Measurements from ENCODE around the gene LRSAM1.

Gene LRSAM1

GRCh38 chr9:127422787-127423186, 28.5 kb upstream of the LRSAM1 start:
- no peak overlapping the region for H3K27ac ChIP-seq (replicated peaks; ENCODE audit: low read length)
- H3K18ac ChIP-seq (ENCODE audit: low read length) = no peak overlapping the region
- WGBS, 2 donors (ENCODE audit: extremely low coverage in 2 of 2, insufficient read length in 2 of 2, insufficient replicate concordance in 1 of 2) = no CpG with 5 or more reads among the region's 6 CpGs
- peaks cover 0 to 2% of the 10 kb centered on the region in 2 donors for H3K9me3 ChIP-seq (replicated peaks in 1 of 2; ENCODE audit: control insufficient read depth in 2 of 2, insufficient read depth in 1 of 2, low read depth in 1 of 2, low read length in 2 of 2)
- DNase-seq (ENCODE audit: low spot score) = no peak
- no peak overlapping the region for H2BK12ac ChIP-seq (ENCODE audit: low read length)
- H3K4me2 ChIP-seq (ENCODE audit: insufficient read depth, low read length, poor library complexity, severe bottlenecking) = peak overlapping the region; percentile 59
- H3K9ac ChIP-seq (ENCODE audit: low read depth, low read length, poor library complexity) = peak overlapping the region; percentile 63
- peaks cover 9 to 10% of the 10 kb centered on the region in 2 donors for H3K4me1 ChIP-seq (ENCODE audit: control insufficient read depth in 2 of 2, insufficient read depth in 1 of 2, low read depth in 1 of 2, low read length in 2 of 2)
- H2BK5ac ChIP-seq (ENCODE audit: low read length) = no peak overlapping the region
- no peak overlapping the region for H2BK15ac ChIP-seq (ENCODE audit: low read length)
- no peaks in the 10 kb centered on the region for H3K27me3 ChIP-seq (ENCODE audit: control insufficient read depth in 3 of 3, insufficient read depth in 3 of 3, low read depth in 1 of 3, low read length in 3 of 3)
- no peak overlapping the region for H3K23ac ChIP-seq (ENCODE audit: low read depth, low read length, poor library complexity)
- peaks cover 2 to 11% of the 10 kb centered on the region in 2 donors for H3K36me3 ChIP-seq (replicated peaks in 1 of 2; ENCODE audit: control insufficient read depth in 2 of 2, insufficient read depth in 2 of 2, low read length in 2 of 2)
- no peak overlapping the region for H2BK120ac ChIP-seq (ENCODE audit: low read depth, low read length)
- H3K4ac ChIP-seq (ENCODE audit: low read length) = no peak overlapping the region
- H2AK5ac ChIP-seq (ENCODE audit: low read depth, low read length) = no peak overlapping the region
- H3K14ac ChIP-seq (ENCODE audit: low read length) = no peak overlapping the region
- H2AFZ ChIP-seq (ENCODE audit: low read length) = no peak overlapping the region
- H3K4me3 ChIP-seq (ENCODE audit: low read length in 2 of 2) = peak overlapping the region in 1 of 2 donors; percentile 87
- no peak overlapping the region for H4K91ac ChIP-seq (ENCODE audit: low read depth, low read length, poor library complexity)
- H3K79me1 ChIP-seq (ENCODE audit: low read depth, low read length) = peaks cover 9% of the 10 kb centered on the region
- H4K8ac ChIP-seq (ENCODE audit: low read depth, low read length) = no peak overlapping the region

GRCh38 chr9:127423476-127423933, 27.8 kb upstream of the LRSAM1 start:
- H3K9me3 ChIP-seq (replicated peaks in 1 of 2; ENCODE audit: control insufficient read depth in 2 of 2, insufficient read depth in 1 of 2, low read depth in 1 of 2, low read length in 2 of 2) = peaks cover 0 to 2% of the 10 kb centered on the region in 2 donors
- H3K4me1 ChIP-seq (ENCODE audit: control insufficient read depth in 2 of 2, insufficient read depth in 1 of 2, low read depth in 1 of 2, low read length in 2 of 2) = peaks cover 9 to 10% of the 10 kb centered on the region in 2 donors
- WGBS, 2 donors (ENCODE audit: extremely low coverage in 2 of 2, insufficient read length in 2 of 2, insufficient replicate concordance in 1 of 2) = no CpG with 5 or more reads among the region's 9 CpGs
- no peak for DNase-seq (ENCODE audit: low spot score)
- H3K79me1 ChIP-seq (ENCODE audit: low read depth, low read length) = peaks cover 9% of the 10 kb centered on the region
- H2BK15ac ChIP-seq (ENCODE audit: low read length) = no peak overlapping the region
- no peak overlapping the region for H4K91ac ChIP-seq (ENCODE audit: low read depth, low read length, poor library complexity)
- no peak overlapping the region for H3K23ac ChIP-seq (ENCODE audit: low read depth, low read length, poor library complexity)
- peaks cover 4 to 19% of the 10 kb centered on the region in 2 donors for H3K36me3 ChIP-seq (replicated peaks in 1 of 2; ENCODE audit: control insufficient read depth in 2 of 2, insufficient read depth in 2 of 2, low read length in 2 of 2)
- no peak overlapping the region for H4K8ac ChIP-seq (ENCODE audit: low read depth, low read length)
- H3K18ac ChIP-seq (ENCODE audit: low read length) = no peak overlapping the region
- no peaks in the 10 kb centered on the region for H3K27me3 ChIP-seq (ENCODE audit: control insufficient read depth in 3 of 3, insufficient read depth in 3 of 3, low read depth in 1 of 3, low read length in 3 of 3)
- H3K9ac ChIP-seq (ENCODE audit: low read depth, low read length, poor library complexity) = no peak overlapping the region
- no peak overlapping the region for H2AK5ac ChIP-seq (ENCODE audit: low read depth, low read length)
- no peak overlapping the region for H2BK5ac ChIP-seq (ENCODE audit: low read length)
- H3K4me2 ChIP-seq (ENCODE audit: insufficient read depth, low read length, poor library complexity, severe bottlenecking) = peak overlapping the region; percentile 59
- no peak overlapping the region for H2BK12ac ChIP-seq (ENCODE audit: low read length)
- peak overlapping the region; percentile 55 for H3K27ac ChIP-seq (replicated peaks; ENCODE audit: low read length)
- H2AFZ ChIP-seq (ENCODE audit: low read length) = peak overlapping the region; percentile 86
- no peak overlapping the region for H3K4ac ChIP-seq (ENCODE audit: low read length)
- H2BK120ac ChIP-seq (ENCODE audit: low read depth, low read length) = no peak overlapping the region
- H3K14ac ChIP-seq (ENCODE audit: low read length) = no peak overlapping the region
- H3K4me3 ChIP-seq (ENCODE audit: low read length in 2 of 2) = peak overlapping the region; percentile 87 to 91

GRCh38 chr9:127423934-127424675, 27.2 kb upstream of the LRSAM1 start, which contains the start of gene ZNF79:
TSS of gene ZNF79 (plus strand) at chr9:127424382. CDS start at chr9:127424788, 406 bp downstream.
- Histone ChIP-seq H2BK15ac (ENCODE audit: low read length) (no peak within 1 kb of the TSS), H3K9me3 (replicated peaks in 1 of 2; ENCODE audit: control insufficient read depth in 2 of 2, insufficient read depth in 1 of 2, low read depth in 1 of 2, low read length in 2 of 2) (peaks cover 0 to 2% of the 10 kb centered on the region in 2 donors), H3K4me3 (ENCODE audit: low read length in 2 of 2) (peak within 1 kb of the TSS; percentile 87 to 91), H2BK120ac (ENCODE audit: low read depth, low read length) (no peak within 1 kb of the TSS), H3K23ac (ENCODE audit: low read depth, low read length, poor library complexity) (peak within 1 kb of the TSS; percentile 62), H2BK12ac (ENCODE audit: low read length) (no peak within 1 kb of the TSS), H3K14ac (ENCODE audit: low read length) (no peak within 1 kb of the TSS), H3K79me1 (ENCODE audit: low read depth, low read length) (peaks cover 9% of the 10 kb centered on the region), H2BK5ac (ENCODE audit: low read length) (peak within 1 kb of the TSS; percentile 84), H2AFZ (ENCODE audit: low read length) (peak within 1 kb of the TSS; percentile 86), H3K9ac (ENCODE audit: low read depth, low read length, poor library complexity) (peak within 1 kb of the TSS; percentile 96), H3K4ac (ENCODE audit: low read length) (no peak within 1 kb of the TSS), H4K91ac (ENCODE audit: low read depth, low read length, poor library complexity) (no peak within 1 kb of the TSS), H3K18ac (ENCODE audit: low read length) (peak within 1 kb of the TSS; percentile 92), H2AK5ac (ENCODE audit: low read depth, low read length) (peak within 1 kb of the TSS; percentile 44), H4K8ac (ENCODE audit: low read depth, low read length) (peak within 1 kb of the TSS; percentile 66), H3K4me2 (ENCODE audit: insufficient read depth, low read length, poor library complexity, severe bottlenecking) (peak within 1 kb of the TSS; percentile 95), H3K4me1 (ENCODE audit: control insufficient read depth in 2 of 2, insufficient read depth in 1 of 2, low read depth in 1 of 2, low read length in 2 of 2) (peaks cover 9 to 10% of the 10 kb centered on the region in 2 donors), H3K27ac (replicated peaks; ENCODE audit: low read length) (peak within 1 kb of the TSS; percentile 60), H3K36me3 (replicated peaks in 1 of 2; ENCODE audit: control insufficient read depth in 2 of 2, insufficient read depth in 2 of 2, low read length in 2 of 2) (peaks cover 5 to 25% of the 10 kb centered on the region in 2 donors), H3K27me3 (ENCODE audit: control insufficient read depth in 3 of 3, insufficient read depth in 3 of 3, low read depth in 1 of 3, low read length in 3 of 3) (no peaks in the 10 kb centered on the region)
- peak; percentile 89 for DNase-seq (ENCODE audit: low spot score)
- no CpG with 5 or more reads among the region's 54 CpGs for WGBS, 2 donors (ENCODE audit: extremely low coverage in 2 of 2, insufficient read length in 2 of 2, insufficient replicate concordance in 1 of 2)

DNA sequence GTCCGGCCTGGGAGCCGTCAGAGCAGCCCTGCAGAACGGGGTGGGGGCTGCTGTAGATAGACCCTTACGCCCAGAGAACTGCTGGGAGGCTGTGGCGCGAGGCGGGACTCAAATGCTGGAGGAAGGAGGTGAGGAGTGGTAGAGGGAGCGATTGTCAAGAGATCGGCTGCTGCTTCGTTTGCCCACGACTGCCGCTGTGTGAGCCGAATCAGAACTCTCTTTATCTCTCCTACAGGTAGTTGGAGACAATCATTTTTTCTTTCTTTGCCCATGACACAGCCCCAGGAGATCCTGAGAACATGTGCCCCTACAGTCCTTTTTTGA, 26.7 kb upstream of the LRSAM1 start:
- no peak for DNase-seq (ENCODE audit: low spot score)
- H2BK12ac ChIP-seq (ENCODE audit: low read length) = no peak overlapping the region
- no peaks in the 10 kb centered on the region for H3K27me3 ChIP-seq (ENCODE audit: control insufficient read depth in 3 of 3, insufficient read depth in 3 of 3, low read depth in 1 of 3, low read length in 3 of 3)
- H3K9me3 ChIP-seq (replicated peaks in 1 of 2; ENCODE audit: control insufficient read depth in 2 of 2, insufficient read depth in 1 of 2, low read depth in 1 of 2, low read length in 2 of 2) = no peaks in the 10 kb centered on the region
- H3K4me1 ChIP-seq (ENCODE audit: control insufficient read depth in 2 of 2, insufficient read depth in 1 of 2, low read depth in 1 of 2, low read length in 2 of 2) = peaks cover 9 to 10% of the 10 kb centered on the region in 2 donors
- no peak overlapping the region for H4K91ac ChIP-seq (ENCODE audit: low read depth, low read length, poor library complexity)
- H2BK15ac ChIP-seq (ENCODE audit: low read length) = no peak overlapping the region
- peak overlapping the region; percentile 62 for H3K23ac ChIP-seq (ENCODE audit: low read depth, low read length, poor library complexity)
- H4K8ac ChIP-seq (ENCODE audit: low read depth, low read length) = peak overlapping the region; percentile 66
- H3K4ac ChIP-seq (ENCODE audit: low read length) = no peak overlapping the region
- peak overlapping the region; percentile 87 to 91 for H3K4me3 ChIP-seq (ENCODE audit: low read length in 2 of 2)
- WGBS, 2 donors (ENCODE audit: extremely low coverage in 2 of 2, insufficient read length in 2 of 2, insufficient replicate concordance in 1 of 2) = no CpG with 5 or more reads among the region's 13 CpGs
- no peak overlapping the region for H2BK120ac ChIP-seq (ENCODE audit: low read depth, low read length)
- no peak overlapping the region for H3K27ac ChIP-seq (replicated peaks; ENCODE audit: low read length)
- peak overlapping the region; percentile 95 for H3K4me2 ChIP-seq (ENCODE audit: insufficient read depth, low read length, poor library complexity, severe bottlenecking)
- peaks cover 5 to 30% of the 10 kb centered on the region in 2 donors for H3K36me3 ChIP-seq (replicated peaks in 1 of 2; ENCODE audit: control insufficient read depth in 2 of 2, insufficient read depth in 2 of 2, low read length in 2 of 2)
- peak overlapping the region; percentile 92 for H3K18ac ChIP-seq (ENCODE audit: low read length)
- no peak overlapping the region for H3K14ac ChIP-seq (ENCODE audit: low read length)
- peak overlapping the region; percentile 96 for H3K9ac ChIP-seq (ENCODE audit: low read depth, low read length, poor library complexity)
- peak overlapping the region; percentile 84 for H2BK5ac ChIP-seq (ENCODE audit: low read length)
- H2AFZ ChIP-seq (ENCODE audit: low read length) = peak overlapping the region; percentile 86
- peak overlapping the region; percentile 44 for H2AK5ac ChIP-seq (ENCODE audit: low read depth, low read length)
- peaks cover 9% of the 10 kb centered on the region for H3K79me1 ChIP-seq (ENCODE audit: low read depth, low read length)

Measured in neuronal stem cell (in vitro differentiated cells).